Testis (tissue), 3 donors: ENCODE results near the gene HSPG2. TPM values are rescaled to one million over a fixed set of nuclear protein-coding genes. Genes with fewer than 3 reads are reported as not detected.

Experiments used
- DNase-seq: peaks from one replicate; pipeline ENCODE4 v3.0.0-alpha.2; 2019
- H3K27ac ChIP-seq, 2 donors: fragments of 200-600 bp; sonication (generic); one replicate each; pipeline ENCODE4 v1.5.1; 2019
- H3K27me3 ChIP-seq: fragments of 200-600 bp; sonication (generic); one replicate; pipeline ENCODE4 v1.5.1; 2019
- H3K36me3 ChIP-seq: fragments of 200-600 bp; sonication (generic); one replicate; pipeline ENCODE4 v1.5.1; 2017; ENCODE audit warnings: low read depth; ENCODE audit errors: missing control alignments
- H3K4me1 ChIP-seq: fragments of 200-600 bp; sonication (generic); one replicate; pipeline ENCODE4 v1.5.1; 2019
- H3K4me3 ChIP-seq, 2 donors: fragments of 200-600 bp; sonication (generic); one replicate each; pipeline ENCODE4 v1.5.1; 2017 to 2019
- H3K9me3 ChIP-seq: fragments of 200-600 bp; sonication (generic); one replicate; pipeline ENCODE4 v1.5.1; 2017
- CTCF ChIP-seq, 3 experiments: fragments of 450-650 bp in 2 of 3; fragments of 200-600 bp in 1 of 3; sonication (generic) in 1 of 3; IDR thresholded peaks; one replicate each; pipeline ENCODE4 v1.5.1; 2016 to 2019; ENCODE audit warnings: antibody characterized with exemption in 3 of 3, mild to moderate bottlenecking in 2 of 3, moderate library complexity in 1 of 3
- POLR2A ChIP-seq: fragments of 450-650 bp; IDR thresholded peaks from one replicate; pipeline ENCODE4 v1.6.1; 2017; ENCODE audit warnings: antibody characterized with exemption, mild to moderate bottlenecking, moderate library complexity
- WGBS, 2 donors: methylation state at CpG; one replicate each; pipeline ENCODE4 v1.1.5; 2018; 5-methylcytosine and 5-hydroxymethylcytosine counted together
- intact Hi-C: fragments of 100-400 bp; cut with DNase I; formaldehyde crosslinking; loops from one replicate; pipeline ENCODE4 v1.15.1; 2023; ENCODE audit warnings: low total_unique reads
- polyA plus RNA-seq: library from polyadenylated mRNA; stranded (reverse); fragments of 350-450 nt; fragmentation: Illumina TruSeq; extraction: RNeasy Lipid Tissue Mini Kit (QIAGEN cat#74804); gene quantifications from one replicate; pipeline ENCODE4 v1.2.3, GENCODE V29; 2014; ENCODE audit warnings: low read depth, low replicate concordance; ENCODE audit not compliant: insufficient read depth
- total RNA-seq, 2 donors: library from RNA; depleted of rRNA; stranded (reverse); fragments of >200 nt; gene quantifications; one replicate each; pipeline ENCODE4 v1.2.3, GENCODE V29; 2016

The HSPG2 gene
- total and polyA plus RNA-seq, 3 donors from 2014 or later: 51.8 to 72.1 (median 54.2) TPM

GRCh38 chr1:21940492-21940891, 3.4 kb upstream of the HSPG2 start:
- Histone ChIP-seq H3K4me1 (peaks cover 24% of the 10 kb centered on the region), H3K27me3 (no peaks in the 10 kb centered on the region), H3K27ac (no peak overlapping the region), H3K4me3 (no peak overlapping the region), H3K9me3 (no peaks in the 10 kb centered on the region), H3K36me3 (no peaks in the 10 kb centered on the region)
- intact Hi-C loops: no loop called here
- 93 to 98% methylated on average over 2 of the region's 2 CpGs for WGBS, 2 donors
- DNase-seq: no peak
- TF ChIP-seq CTCF (IDR thresholded peaks at IDR 0.05): no peak
- no peak for TF ChIP-seq POLR2A

GRCh38 chr1:21939650-21940374, 2.7 kb upstream of the HSPG2 start:
- H3K36me3 ChIP-seq: no peaks in the 10 kb centered on the region
- intact Hi-C loops: no loop called here
- 48 to 58% methylated on average over 9 of the region's 9 CpGs for WGBS, 2 donors
- H3K27me3 ChIP-seq: no peaks in the 10 kb centered on the region
- no peaks in the 10 kb centered on the region for H3K9me3 ChIP-seq
- H3K4me1 ChIP-seq: peaks cover 26% of the 10 kb centered on the region
- no peak overlapping the region for H3K4me3 ChIP-seq
- peak; percentile 80 for DNase-seq
- peak overlapping the region; percentile 19 to 50 for H3K27ac ChIP-seq
- TF ChIP-seq CTCF (IDR thresholded peaks at IDR 0.05) (peak; percentile 28 to 60 (median 44)), POLR2A (no peak)

GRCh38 chr1:21938732-21939538, 1.8 kb upstream of the HSPG2 start:
- no peaks in the 10 kb centered on the region for H3K36me3 ChIP-seq
- H3K4me1 ChIP-seq: peaks cover 22% of the 10 kb centered on the region
- intact Hi-C loops: no loop called here
- H3K9me3 ChIP-seq: no peaks in the 10 kb centered on the region
- no peak overlapping the region for H3K4me3 ChIP-seq
- DNase-seq: no peak
- 68 to 74% methylated on average over 11 of the region's 11 CpGs for WGBS, 2 donors
- TF ChIP-seq POLR2A: no peak
- no peak for TF ChIP-seq CTCF (IDR thresholded peaks at IDR 0.05)
- no peaks in the 10 kb centered on the region for H3K27me3 ChIP-seq
- peak overlapping the region in 1 of 2 donors; percentile 44 for H3K27ac ChIP-seq

- Histone ChIP-seq H3K4me1 (peaks cover 34% of the 10 kb centered on the region), H3K27ac (peak overlapping the region; percentile 3 to 82), H3K27me3 (no peaks in the 10 kb centered on the region), H3K4me3 (peak overlapping the region; percentile 37 to 70), H3K36me3 (no peaks in the 10 kb centered on the region), H3K9me3 (no peaks in the 10 kb centered on the region)
- TF ChIP-seq POLR2A: no peak
- WGBS, 2 donors: 13 to 21% methylated on average over 19 to 26 of the region's 69 CpGs
- peak; percentile 86 for DNase-seq
- intact Hi-C loops: no loop called here
Observed at GRCh38 chr1:21937372-21938121, 437 bp upstream of the HSPG2 start.
